ENCODE measurements around the gene EXOC3.

The EXOC3 gene

GRCh38 chr5:479566-480319 lies 36.8 kb downstream of the EXOC3 start:
- no peak for DNase-seq (ENCODE audit: low read depth)
- H3K4me3 ChIP-seq (ENCODE audit: low read length): no peak overlapping the region
- TF ChIP-seq CTCF (conservative IDR thresholded peaks at IDR 0.05; ENCODE audit: low read depth, low read length): no peak

- H3K4me3 ChIP-seq (ENCODE audit: low read length): no peak overlapping the region
- TF ChIP-seq CTCF (conservative IDR thresholded peaks at IDR 0.05; ENCODE audit: low read depth, low read length): no peak
- DNase-seq (ENCODE audit: low read depth): no peak
Observed at GRCh38 chr5:481347-481746, 38.4 kb downstream of the EXOC3 start.

DNA sequence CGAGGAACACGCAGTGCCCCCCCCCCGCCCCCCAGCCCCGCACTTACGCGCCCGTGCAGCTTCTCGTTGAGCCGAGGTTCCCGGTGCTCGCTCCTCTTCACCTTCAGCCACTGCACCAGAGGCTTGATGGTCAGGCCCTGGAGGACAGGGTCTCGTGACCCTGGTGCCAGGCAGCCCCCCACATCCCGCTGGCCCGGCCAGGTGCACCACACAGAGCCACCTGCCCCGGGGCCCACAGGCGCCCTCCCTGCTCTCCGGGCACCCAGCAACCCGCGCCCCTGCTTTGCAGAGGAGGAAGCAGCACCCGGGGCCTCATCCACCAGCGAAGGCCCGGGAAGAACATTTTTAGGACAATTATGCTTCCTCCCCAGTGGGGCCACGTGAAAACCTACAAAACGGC lies 39.0 kb downstream of the EXOC3 start:
- TF ChIP-seq CTCF (conservative IDR thresholded peaks at IDR 0.05; ENCODE audit: low read depth, low read length): no peak
- H3K4me3 ChIP-seq (ENCODE audit: low read length): no peak overlapping the region
- DNase-seq (ENCODE audit: low read depth): no peak

DNA sequence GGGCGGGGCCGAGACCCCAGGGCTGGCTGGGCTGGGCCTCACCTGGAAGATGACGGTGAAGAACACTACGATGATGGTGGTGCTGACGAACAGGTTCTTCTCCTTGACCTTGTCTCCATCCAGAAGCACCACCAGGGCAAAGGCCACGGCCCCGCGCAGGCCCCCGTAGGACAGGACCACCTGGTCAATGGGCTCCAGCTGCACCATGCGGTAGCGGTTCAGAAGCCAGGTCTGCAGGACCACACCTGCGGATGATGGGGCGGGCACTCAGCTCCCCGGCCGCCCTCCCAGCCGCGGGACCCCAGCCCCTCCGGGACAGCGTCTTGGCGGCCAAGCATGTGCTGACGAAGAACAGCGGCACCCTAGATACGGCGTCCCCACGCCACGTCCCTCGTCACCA lies 39.5 kb downstream of the EXOC3 start:
- no peak for TF ChIP-seq CTCF (conservative IDR thresholded peaks at IDR 0.05; ENCODE audit: low read depth, low read length)
- no peak for DNase-seq (ENCODE audit: low read depth)
- H3K4me3 ChIP-seq (ENCODE audit: low read length): no peak overlapping the region

DNA sequence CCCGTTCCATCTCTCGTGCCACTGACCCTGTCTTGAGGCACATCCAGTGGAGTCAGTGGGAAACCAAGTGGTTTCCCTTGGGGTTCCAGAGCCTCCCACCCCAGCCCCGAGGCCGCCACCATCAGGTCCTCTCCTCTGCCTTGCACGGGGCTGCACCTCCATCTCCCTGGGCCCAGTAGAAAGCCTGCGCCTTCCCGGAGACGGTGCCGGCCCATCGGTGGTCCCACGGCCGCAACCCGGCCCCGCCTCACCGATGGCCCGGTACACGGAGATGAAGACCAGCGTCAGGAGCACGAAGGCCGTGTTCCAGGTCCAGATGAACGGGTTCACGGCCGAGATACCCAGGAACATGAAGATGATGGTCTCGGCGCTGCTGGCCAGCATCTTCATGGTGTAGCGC lies 40.0 kb downstream of the EXOC3 start:
- no peak overlapping the region for H3K4me3 ChIP-seq (ENCODE audit: low read length)
- DNase-seq (ENCODE audit: low read depth): no peak
- TF ChIP-seq CTCF (conservative IDR thresholded peaks at IDR 0.05; ENCODE audit: low read depth, low read length): no peak

DNA sequence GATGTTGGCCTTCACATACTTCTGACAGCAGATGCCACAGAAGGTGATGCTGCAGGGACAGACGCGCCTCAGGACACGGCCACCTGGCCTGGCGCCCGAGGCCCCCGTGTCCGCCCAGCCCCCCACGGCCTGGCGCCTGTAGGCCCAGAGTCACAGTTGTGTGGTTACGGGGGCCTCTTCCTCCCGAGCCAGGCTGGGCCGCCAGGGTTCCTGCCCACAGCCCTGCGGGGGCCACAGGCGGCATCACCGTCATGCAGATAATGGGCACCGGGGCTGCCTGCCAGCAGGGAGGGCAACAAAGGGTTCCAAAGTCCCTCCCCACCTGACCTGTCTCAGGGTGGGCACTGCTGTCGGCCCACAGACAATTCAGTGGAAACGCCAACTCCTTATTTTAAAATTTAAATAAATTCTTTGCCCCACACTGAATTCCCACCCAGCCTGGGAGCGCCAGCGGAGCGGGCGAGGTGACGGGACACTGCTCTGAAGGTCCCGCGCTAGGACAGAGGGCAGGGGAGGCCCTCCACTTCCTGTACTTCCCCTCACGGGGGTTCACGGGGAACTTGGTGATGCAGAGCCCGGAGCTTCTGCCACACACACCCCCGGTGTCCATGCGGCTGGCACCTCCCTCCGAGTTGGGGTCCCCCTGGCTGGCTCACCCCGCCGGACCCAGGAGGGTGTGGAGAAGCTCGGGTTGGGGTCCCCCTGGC lies 40.6 kb downstream of the EXOC3 start:
- DNase-seq (ENCODE audit: low read depth): no peak
- no peak for TF ChIP-seq CTCF (conservative IDR thresholded peaks at IDR 0.05; ENCODE audit: low read depth, low read length)
- no peak overlapping the region for H3K4me3 ChIP-seq (ENCODE audit: low read length)

DNA sequence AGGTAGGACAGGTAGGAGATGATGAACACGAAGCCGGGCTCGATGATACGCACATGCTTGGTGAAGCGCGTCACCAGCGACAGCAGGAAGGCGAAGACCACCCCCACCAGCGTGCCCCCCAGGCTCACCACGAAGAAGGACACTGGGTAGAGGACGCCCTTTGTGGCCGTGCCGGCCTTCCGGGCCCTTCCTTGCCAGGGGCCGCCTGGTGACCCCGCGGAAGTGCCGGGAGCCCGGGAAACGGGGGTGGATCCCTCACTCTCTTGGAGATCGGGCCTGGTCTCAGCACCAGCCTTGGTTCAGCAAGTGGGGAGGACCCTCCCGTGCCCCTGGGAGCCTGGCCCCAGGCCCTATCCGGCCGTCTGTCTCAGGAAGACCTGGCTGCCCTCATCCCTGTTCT lies 41.6 kb downstream of the EXOC3 start:
- H3K4me3 ChIP-seq (ENCODE audit: low read length): no peak overlapping the region
- DNase-seq (ENCODE audit: low read depth): no peak
- TF ChIP-seq CTCF (conservative IDR thresholded peaks at IDR 0.05; ENCODE audit: low read depth, low read length): no peak

Data from retinal pigment epithelial cell (primary cell).